GM23248 (cell line): Measurements from ENCODE around the gene ZNF177. TPM values are rescaled to one million over a fixed set of nuclear protein-coding genes. Genes with fewer than 3 reads are reported as not detected.

ENCODE experiments used
- DNase-seq: peaks from one replicate; pipeline ENCODE4 v3.0.0-alpha.2; 2015
- H2AFZ ChIP-seq: fragments of 200-600 bp; sonication (generic); 2 replicates; pipeline ENCODE4 v1.6.1; 2016; ENCODE audit warnings: antibody characterized with exemption
- H3F3A ChIP-seq: fragments of 200-600 bp; sonication (generic); 2 replicates; pipeline ENCODE4 v1.6.1; 2016; ENCODE audit warnings: mild to moderate bottlenecking, antibody characterized with exemption, mixed run types; ENCODE audit not compliant: insufficient read depth
- H3K27ac ChIP-seq: fragments of 200-600 bp; sonication (generic); 2 replicates; pipeline ENCODE4 v1.5.1; 2016; ENCODE audit warnings: mild to moderate bottlenecking
- H3K27me3 ChIP-seq: fragments of 200-600 bp; sonication (generic); replicated peaks from 2 replicates; pipeline ENCODE4 v1.6.1; 2016; ENCODE audit warnings: mild to moderate bottlenecking; ENCODE audit not compliant: insufficient read depth
- H3K36me3 ChIP-seq: fragments of 200-600 bp; sonication (generic); 2 replicates; pipeline ENCODE4 v1.6.1; 2016; ENCODE audit warnings: low read depth, mild to moderate bottlenecking
- H3K4me1 ChIP-seq: fragments of 200-600 bp; sonication (generic); 2 replicates; pipeline ENCODE4 v1.6.1; 2016; ENCODE audit warnings: mild to moderate bottlenecking; ENCODE audit not compliant: insufficient read depth
- H3K4me2 ChIP-seq: fragments of 200-600 bp; sonication (generic); one replicate; pipeline ENCODE4 v1.6.1; 2016; ENCODE audit warnings: mild to moderate bottlenecking; ENCODE audit not compliant: unreplicated experiment
- H3K4me3 ChIP-seq: fragments of 200-600 bp; sonication (generic); 2 replicates; pipeline ENCODE4 v1.5.1; 2016; ENCODE audit warnings: mild to moderate bottlenecking
- H3K79me2 ChIP-seq: fragments of 200-600 bp; sonication (generic); 2 replicates; pipeline ENCODE4 v1.6.1; 2016; ENCODE audit warnings: mild to moderate bottlenecking; ENCODE audit not compliant: insufficient read depth
- H3K9ac ChIP-seq: fragments of 200-600 bp; sonication (generic); 2 replicates; pipeline ENCODE4 v1.6.1; 2016; ENCODE audit warnings: mild to moderate bottlenecking
- H3K9me2 ChIP-seq: fragments of 200-600 bp; sonication (generic); 2 replicates; pipeline ENCODE4 v1.6.1; 2016; ENCODE audit warnings: mixed run types, mild to moderate bottlenecking, moderate library complexity; ENCODE audit not compliant: insufficient read depth
- H3K9me3 ChIP-seq: fragments of 200-600 bp; sonication (generic); one replicate; pipeline ENCODE4 v1.6.1; 2017; ENCODE audit warnings: low read depth
- H4K20me1 ChIP-seq: fragments of 200-600 bp; sonication (generic); 2 replicates; pipeline ENCODE4 v1.6.0; 2016; ENCODE audit not compliant: insufficient read depth
- EZH2 ChIP-seq: fragments of 200-600 bp; sonication (generic); IDR thresholded peaks from 2 replicates; pipeline ENCODE4 v1.6.1; 2018; ENCODE audit warnings: antibody characterized with exemption, mild to moderate bottlenecking; ENCODE audit not compliant: insufficient read depth, poor library complexity, severe bottlenecking
- EZH2phosphoT487 ChIP-seq: fragments of 200-600 bp; sonication (generic); IDR thresholded peaks from 2 replicates; pipeline ENCODE4 v1.6.1; 2018; ENCODE audit warnings: antibody characterized with exemption, moderate library complexity, mild to moderate bottlenecking, low read depth; ENCODE audit not compliant: insufficient read depth
- WGBS, 2 experiments: methylation state at CpG; one replicate each; pipeline ENCODE4 v1.1.6; 2015 to 2017; ENCODE audit warnings: low lambda C conversion rate in 2 of 2, low coverage in 1 of 2; ENCODE audit errors: missing lambda C conversion rate in 2 of 2; 5-methylcytosine and 5-hydroxymethylcytosine counted together
- in situ Hi-C: fragments of 300-500 bp; cut with MboI; formaldehyde crosslinking; loops from 2 replicates; pipeline ENCODE4 v1.15.0; 2020
- polyA plus RNA-seq: library from polyadenylated mRNA; unstranded; fragments of >200 nt; fragmentation: Nextera tagmentation; extraction: Ambion mirVana; gene quantifications from 2 replicates; pipeline ENCODE4 v1.2.1, GENCODE V29; 2016
- total RNA-seq: library from RNA; depleted of rRNA; stranded (reverse); fragments of >200 nt; shearing (Covaris generic); gene quantifications from 2 replicates; pipeline ENCODE4 v1.2.3, GENCODE V29; 2014; rRNA removed

The ZNF177 gene
- total and polyA plus RNA-seq, 2 experiments from 2014 or later = 0.61 to 3.2 TPM

- in situ Hi-C loops = no loop called here
- no peaks in the 10 kb centered on the region for H3K27me3 ChIP-seq
- TF ChIP-seq EZH2phosphoT487 (no peak), EZH2 (no peak)
- H3K4me3 ChIP-seq = no peak overlapping the region
- no peaks in the 10 kb centered on the region for H3K9me2 ChIP-seq
- H3K9ac ChIP-seq = no peak overlapping the region
- H3K36me3 ChIP-seq = no peaks in the 10 kb centered on the region; the same call in 1 of the 2 replicates
- no peak overlapping the region for H2AFZ ChIP-seq
- H3F3A ChIP-seq = no peaks in the 10 kb centered on the region
- H3K79me2 ChIP-seq = peaks cover 35% of the 10 kb centered on the region
- WGBS, 2 experiments = 96 to 100% methylated on average over 1 of the region's 1 CpG
- H3K9me3 ChIP-seq = no peaks in the 10 kb centered on the region
- DNase-seq = no peak
- H4K20me1 ChIP-seq = no peaks in the 10 kb centered on the region
- no peak overlapping the region for H3K27ac ChIP-seq
- peaks cover 6% of the 10 kb centered on the region for H3K4me1 ChIP-seq
- H3K4me2 ChIP-seq = no peak overlapping the region
Measured at GRCh38 chr19:9430444-9430843, 67.6 kb downstream of the ZNF177 start.

GRCh38 chr19:9431475-9431874 is 68.7 kb downstream of the ZNF177 start:
- Histone ChIP-seq H3K9me3 (no peaks in the 10 kb centered on the region), H3K4me3 (no peak overlapping the region), H3K4me2 (no peak overlapping the region), H3K36me3 (no peaks in the 10 kb centered on the region), H3K27ac (no peak overlapping the region), H3K9me2 (no peaks in the 10 kb centered on the region), H3K27me3 (no peaks in the 10 kb centered on the region), H4K20me1 (no peaks in the 10 kb centered on the region), H3K79me2 (peaks cover 44% of the 10 kb centered on the region), H3F3A (no peaks in the 10 kb centered on the region), H2AFZ (no peak overlapping the region), H3K9ac (no peak overlapping the region), H3K4me1 (peaks cover 12% of the 10 kb centered on the region)
- peak; percentile 46 for DNase-seq
- in situ Hi-C loops = no loop called here
- TF ChIP-seq EZH2phosphoT487 (no peak), EZH2 (no peak)
- 94% methylated on average over 7 of the region's 7 CpGs for WGBS, 2 experiments

Other genes starting within 250 kb of the ZNF177 start
- gene OR7G1, start 247.2 kb upstream of the ZNF177 start, total RNA-seq = not detected in 2 replicates
- gene OR7G1, start 247.2 kb upstream of the ZNF177 start, polyA plus RNA-seq = not detected in 2 replicates
- not detected in 2 replicates for gene OR7G3, start 236.1 kb upstream of the ZNF177 start, total RNA-seq
- not detected in 2 replicates for gene OR7G3, start 236.1 kb upstream of the ZNF177 start, polyA plus RNA-seq
- 10.5 and 11.6 TPM in 2 replicates for gene ZNF317, start 222.6 kb upstream of the ZNF177 start, total RNA-seq
- gene ZNF317, start 222.6 kb upstream of the ZNF177 start, polyA plus RNA-seq = 16.0 and 19.5 TPM in 2 replicates
- not detected in 2 replicates for gene OR7D2, start 184.0 kb upstream of the ZNF177 start, total RNA-seq
- gene OR7D2, start 184.0 kb upstream of the ZNF177 start, polyA plus RNA-seq = not detected in 2 replicates
- not detected in 2 replicates for gene OR7D4, start 143.4 kb upstream of the ZNF177 start, total RNA-seq
- not detected in 2 replicates for gene OR7D4, start 143.4 kb upstream of the ZNF177 start, polyA plus RNA-seq
- gene OR7E24, start 112.1 kb upstream of the ZNF177 start, total RNA-seq = not detected in 2 replicates
- gene OR7E24, start 112.1 kb upstream of the ZNF177 start, polyA plus RNA-seq = not detected in 2 replicates
- gene ZNF699, start 53.2 kb upstream of the ZNF177 start, total RNA-seq = 3.9 and 12.4 TPM in 2 replicates
- gene ZNF699, start 53.2 kb upstream of the ZNF177 start, polyA plus RNA-seq = 3.2 and 3.7 TPM in 2 replicates
- 6.7 and 8.1 TPM in 2 replicates for gene ZNF559, start 38.8 kb upstream of the ZNF177 start, total RNA-seq
- 9.5 and 13.4 TPM in 2 replicates for gene ZNF559, start 38.8 kb upstream of the ZNF177 start, polyA plus RNA-seq
- 16.1 and 18.5 TPM in 2 replicates for gene ZNF266, start 72.6 kb downstream of the ZNF177 start, total RNA-seq
- 7.4 and 8.1 TPM in 2 replicates for gene ZNF266, start 72.6 kb downstream of the ZNF177 start, polyA plus RNA-seq
- gene ZNF560, start 135.6 kb downstream of the ZNF177 start, total RNA-seq = 0.25 and 1.9 TPM in 2 replicates
- 0.16 and 0.48 TPM in 2 replicates for gene ZNF560, start 135.6 kb downstream of the ZNF177 start, polyA plus RNA-seq
- gene ZNF426, start 175.6 kb downstream of the ZNF177 start, total RNA-seq = 15.7 and 17.6 TPM in 2 replicates
- gene ZNF426, start 175.6 kb downstream of the ZNF177 start, polyA plus RNA-seq = 10.5 and 10.6 TPM in 2 replicates
- gene ZNF121, start 221.5 kb downstream of the ZNF177 start, total RNA-seq = 27.6 and 28.4 TPM in 2 replicates
- gene ZNF121, start 221.5 kb downstream of the ZNF177 start, polyA plus RNA-seq = 6.9 and 7.9 TPM in 2 replicates